Uterus (tissue), 4 donors: ENCODE measurements around the gene CRYBA2. TPM values are rescaled to one million over a fixed set of nuclear protein-coding genes. Genes with fewer than 3 reads are reported as not detected.

Experiments
- DNase-seq, 2 donors: peaks; one replicate each; pipeline ENCODE4 v3.0.0-alpha.2; 2019 to 2020
- H3K27ac ChIP-seq, 2 donors: fragments of 200-600 bp; sonication (generic); 1 replicate in 1 of 2; 2 replicates in 1 of 2; pipeline ENCODE4 v1.5.1; 2016 to 2018
- H3K27me3 ChIP-seq, 2 donors: fragments of 200-600 bp; sonication (generic); one replicate each; pipeline ENCODE4 v1.5.1; 2018 to 2019; ENCODE audit warnings: control low read depth in 1 of 2
- H3K36me3 ChIP-seq, 2 donors: fragments of 200-600 bp; sonication (generic); one replicate each; pipeline ENCODE4 v1.5.1; 2019; ENCODE audit warnings: control low read depth in 1 of 2
- H3K4me1 ChIP-seq, 2 donors: fragments of 200-600 bp; sonication (generic); one replicate each; pipeline ENCODE4 v1.5.1; 2018 to 2019; ENCODE audit warnings: control low read depth in 1 of 2
- H3K4me3 ChIP-seq, 2 donors: fragments of 200-600 bp; sonication (generic); 1 replicate in 1 of 2; 2 replicates in 1 of 2; pipeline ENCODE4 v1.5.1; 2018 to 2019; ENCODE audit warnings: mild to moderate bottlenecking in 1 of 2
- H3K9me3 ChIP-seq, 2 donors: fragments of 200-600 bp; sonication (generic); one replicate each; pipeline ENCODE4 v1.5.1; 2019; ENCODE audit warnings: control low read depth in 1 of 2
- POLR2A ChIP-seq, 2 donors: fragments of 450-650 bp; IDR thresholded peaks; one replicate each; pipeline ENCODE4 v1.6.1; 2016; ENCODE audit warnings: antibody characterized with exemption in 2 of 2, mild to moderate bottlenecking in 1 of 2, moderate library complexity in 1 of 2
- intact Hi-C: fragments of 100-400 bp; cut with DNase I; formaldehyde crosslinking; loops from one replicate; pipeline ENCODE4 v1.15.1; 2023; ENCODE audit warnings: low total_unique reads
- total RNA-seq, 4 donors: library from RNA; depleted of rRNA in 3 of 4; stranded (reverse); fragments of >200 nt in 3 of 4; gene quantifications; one replicate each; pipeline versions ENCODE4 v1.1.0 to v1.2.4, GENCODE V29; 2014 to 2023
- TF ChIP-seq, protein P1 (sequence below), 4 experiments: fragments of 200-600 bp in 2 of 4; fragments of 450-650 bp in 2 of 4; sonication (generic) in 2 of 4; IDR thresholded peaks; one replicate each; pipeline ENCODE4 v1.5.1; 2016 to 2019; ENCODE audit warnings: antibody characterized with exemption in 4 of 4, mild to moderate bottlenecking in 2 of 4, moderate library complexity in 1 of 4
- donor health status: DM: yes; HTN: yes; CAD: no.

The CRYBA2 gene, protein sequence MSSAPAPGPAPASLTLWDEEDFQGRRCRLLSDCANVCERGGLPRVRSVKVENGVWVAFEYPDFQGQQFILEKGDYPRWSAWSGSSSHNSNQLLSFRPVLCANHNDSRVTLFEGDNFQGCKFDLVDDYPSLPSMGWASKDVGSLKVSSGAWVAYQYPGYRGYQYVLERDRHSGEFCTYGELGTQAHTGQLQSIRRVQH
- total RNA-seq: not detected

DNA sequence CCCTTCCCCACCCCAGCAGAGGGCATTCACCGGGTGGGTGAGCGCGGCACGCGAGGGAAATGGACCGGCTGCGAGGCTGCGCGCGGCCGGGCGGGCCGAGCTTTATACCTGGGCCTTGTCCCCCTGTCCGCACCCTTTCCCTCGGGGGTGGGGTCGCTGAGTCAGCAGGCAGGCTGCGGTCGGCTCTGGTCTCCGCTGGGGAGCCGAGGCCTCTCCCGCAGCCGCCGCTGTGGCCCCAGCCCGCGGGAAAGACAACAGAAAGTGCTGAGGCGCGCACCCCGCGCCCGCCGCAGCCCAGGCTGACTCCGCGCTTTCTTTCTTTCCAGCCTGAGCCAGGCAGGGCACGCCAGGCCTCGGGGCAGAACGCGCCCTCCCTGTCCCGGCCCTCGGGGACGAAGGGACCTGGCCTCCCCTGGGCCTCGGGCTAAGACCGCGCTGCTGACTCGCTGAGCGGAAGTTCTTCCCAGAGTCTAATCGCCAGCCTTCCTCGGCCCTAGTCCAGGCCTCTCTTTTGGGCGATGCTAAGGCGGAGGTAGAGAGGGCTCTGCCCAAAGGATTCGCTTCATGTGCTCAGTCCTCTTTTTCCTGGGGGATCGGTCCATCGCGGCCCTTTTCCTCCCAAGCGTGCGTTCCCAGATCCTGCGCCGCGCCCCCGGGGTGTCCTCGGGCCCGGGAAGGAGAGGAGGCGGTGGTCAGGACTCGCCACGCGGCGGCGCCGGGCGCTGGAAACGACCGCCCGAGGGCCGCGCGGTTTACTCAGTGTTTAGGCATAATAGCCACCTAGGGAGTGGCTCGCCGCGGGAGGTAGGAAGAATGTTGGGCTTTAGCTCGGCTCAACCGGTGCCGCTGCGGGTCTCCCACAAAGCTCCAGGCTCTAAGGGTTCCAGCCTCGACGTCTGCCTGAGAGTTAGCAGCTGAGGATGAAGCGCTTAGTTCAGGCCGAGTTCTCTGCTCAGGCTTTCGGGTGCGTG, at the start of gene CRYBA2:
CRYBA2 (minus strand) TSS at position 78 of the 971 bp plus-strand sequence. CDS start 246 bp downstream, outside the sequence.
- no peak for DNase-seq

DNA sequence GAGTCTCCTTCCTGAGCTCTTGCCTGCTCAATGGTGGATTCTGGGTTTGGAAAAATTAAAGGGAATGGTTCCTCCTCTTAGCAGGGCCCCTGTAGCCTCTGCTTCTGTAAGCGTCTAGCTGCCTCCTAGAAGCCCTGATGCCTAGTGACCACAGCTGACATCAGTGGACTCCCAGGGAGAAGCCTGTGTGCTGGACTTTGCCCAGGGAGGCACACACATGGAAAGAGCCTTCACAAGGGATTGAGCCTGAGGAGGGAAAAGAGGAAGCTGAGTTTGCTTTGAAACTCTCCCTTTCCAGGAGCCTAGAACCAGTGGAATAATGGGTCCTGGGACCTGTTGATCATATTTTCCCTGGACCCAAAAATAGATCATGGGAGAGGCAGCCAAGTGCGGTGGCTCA, 49.5 kb upstream of the CRYBA2 start:
- peaks cover 0 to 8% of the 10 kb centered on the region in 2 donors for H3K27me3 ChIP-seq

More for the DNA sequence above, at the start of gene CRYBA2:
- H3K27ac ChIP-seq: no peak within 1 kb of the TSS
- peaks cover 0 to 15% of the 10 kb centered on the region in 2 donors for H3K4me1 ChIP-seq
- TF ChIP-seq POLR2A (IDR thresholded peaks at IDR 0.05): no peak
- TF ChIP-seq, protein P1, sequence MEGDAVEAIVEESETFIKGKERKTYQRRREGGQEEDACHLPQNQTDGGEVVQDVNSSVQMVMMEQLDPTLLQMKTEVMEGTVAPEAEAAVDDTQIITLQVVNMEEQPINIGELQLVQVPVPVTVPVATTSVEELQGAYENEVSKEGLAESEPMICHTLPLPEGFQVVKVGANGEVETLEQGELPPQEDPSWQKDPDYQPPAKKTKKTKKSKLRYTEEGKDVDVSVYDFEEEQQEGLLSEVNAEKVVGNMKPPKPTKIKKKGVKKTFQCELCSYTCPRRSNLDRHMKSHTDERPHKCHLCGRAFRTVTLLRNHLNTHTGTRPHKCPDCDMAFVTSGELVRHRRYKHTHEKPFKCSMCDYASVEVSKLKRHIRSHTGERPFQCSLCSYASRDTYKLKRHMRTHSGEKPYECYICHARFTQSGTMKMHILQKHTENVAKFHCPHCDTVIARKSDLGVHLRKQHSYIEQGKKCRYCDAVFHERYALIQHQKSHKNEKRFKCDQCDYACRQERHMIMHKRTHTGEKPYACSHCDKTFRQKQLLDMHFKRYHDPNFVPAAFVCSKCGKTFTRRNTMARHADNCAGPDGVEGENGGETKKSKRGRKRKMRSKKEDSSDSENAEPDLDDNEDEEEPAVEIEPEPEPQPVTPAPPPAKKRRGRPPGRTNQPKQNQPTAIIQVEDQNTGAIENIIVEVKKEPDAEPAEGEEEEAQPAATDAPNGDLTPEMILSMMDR (IDR thresholded peaks at IDR 0.05): no peak
- peak within 1 kb of the TSS; percentile 7 to 14 for H3K4me3 ChIP-seq
- intact Hi-C loops: no loop called here
- no peaks in the 10 kb centered on the region for H3K36me3 ChIP-seq
- peaks cover 14 to 65% of the 10 kb centered on the region in 2 donors for H3K27me3 ChIP-seq
- no peaks in the 10 kb centered on the region for H3K9me3 ChIP-seq

DNA sequence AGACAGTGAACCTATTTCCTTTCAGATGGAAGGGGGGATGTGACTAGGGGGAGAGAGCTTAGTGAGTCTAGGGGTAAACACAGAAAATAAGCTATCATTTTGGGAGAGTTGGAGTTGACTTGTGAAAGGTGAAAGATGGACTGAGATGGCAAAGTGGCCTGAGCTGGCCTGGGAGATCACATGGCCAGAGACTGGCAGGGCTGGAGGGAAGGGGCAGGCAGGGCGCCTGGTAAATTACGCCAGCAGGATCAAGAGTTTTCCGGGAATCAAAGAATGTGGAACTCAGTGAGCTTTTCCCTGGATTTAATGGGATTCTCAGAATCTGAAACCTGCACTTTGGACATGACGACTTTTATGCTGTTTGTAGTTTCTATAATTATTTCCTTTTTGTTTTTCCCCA, 48.9 kb upstream of the CRYBA2 start:
- H3K4me3 ChIP-seq: no peak overlapping the region
- H3K9me3 ChIP-seq: no peaks in the 10 kb centered on the region
- no peaks in the 10 kb centered on the region for H3K36me3 ChIP-seq
- intact Hi-C loops: no loop called here
- peaks cover 0 to 8% of the 10 kb centered on the region in 2 donors for H3K27me3 ChIP-seq
- no peak for DNase-seq
- no peaks in the 10 kb centered on the region for H3K4me1 ChIP-seq
- TF ChIP-seq, protein P1 (IDR thresholded peaks at IDR 0.05): no peak
- TF ChIP-seq POLR2A (IDR thresholded peaks at IDR 0.05): no peak
- no peak overlapping the region for H3K27ac ChIP-seq

More for the DNA sequence above, 49.5 kb upstream of the CRYBA2 start:
- Histone ChIP-seq H3K4me1 (no peaks in the 10 kb centered on the region), H3K9me3 (no peaks in the 10 kb centered on the region), H3K27ac (no peak overlapping the region), H3K36me3 (no peaks in the 10 kb centered on the region), H3K4me3 (no peak overlapping the region)
- TF ChIP-seq, protein P1 (IDR thresholded peaks at IDR 0.05): no peak
- TF ChIP-seq POLR2A (IDR thresholded peaks at IDR 0.05): no peak
- intact Hi-C loops: no loop called here
- DNase-seq: no peak

DNA sequence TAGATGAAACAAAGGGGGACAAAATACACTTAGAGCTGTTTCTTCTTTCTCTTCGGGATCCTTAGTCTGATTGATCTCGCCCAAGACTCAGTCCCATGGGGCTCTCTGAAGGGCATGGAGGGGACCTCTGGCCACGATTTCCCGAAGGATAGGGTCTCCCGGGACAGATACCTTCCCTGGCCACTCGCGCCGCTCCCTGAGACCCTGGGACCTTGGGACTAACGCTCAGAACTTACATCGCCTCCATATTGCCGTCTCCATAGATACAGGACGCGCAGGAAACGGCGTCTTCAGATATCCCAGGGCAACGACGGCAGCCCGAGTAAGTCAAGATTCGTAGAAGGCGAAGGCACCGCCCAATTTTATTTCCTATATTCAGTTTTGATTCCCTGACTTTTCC, 48.0 kb upstream of the CRYBA2 start, which contains the start of gene CFAP65:
CFAP65 (minus strand) TSS at position 265 of the 400 bp plus-strand sequence. CDS start 2,468 bp downstream, outside the sequence.
- Histone ChIP-seq H3K27ac (no peak within 1 kb of the TSS), H3K36me3 (no peaks in the 10 kb centered on the region), H3K4me3 (no peak within 1 kb of the TSS), H3K4me1 (no peaks in the 10 kb centered on the region), H3K27me3 (peaks cover 0 to 8% of the 10 kb centered on the region in 2 donors), H3K9me3 (no peaks in the 10 kb centered on the region)
- DNase-seq: no peak
- TF ChIP-seq POLR2A (IDR thresholded peaks at IDR 0.05): no peak
- TF ChIP-seq, protein P1 (IDR thresholded peaks at IDR 0.05): no peak
- intact Hi-C loops: no loop called here
